OCI-LY7 (cell line): ENCODE data around the gene ZDHHC5. TPM values are rescaled to one million over a fixed set of nuclear protein-coding genes. Genes with fewer than 3 reads are reported as not detected.

Source experiments
- BruUV-seq: library from RNA; stranded (reverse); fragments of 400-500 nt; replicated peaks from 2 replicates; lab custom pipeline; 2021; lab: Mats Ljungman, UMichigan
- CTCF ChIA-PET: fragments of 300-600 bp; sonication (Branson Sonifier 250); formaldehyde crosslinking; loops from one replicate; lab custom pipeline; 2022; ENCODE audit warnings: antibody characterized with exemption; ENCODE audit not compliant: unreplicated experiment; lab: Charles Lee
- POLR2A ChIA-PET: fragments of 300-600 bp; sonication (Branson Sonifier 250); formaldehyde crosslinking; loops from one replicate; lab custom pipeline; 2022; ENCODE audit warnings: antibody characterized with exemption; lab: Charles Lee
- DNase-seq: peaks from one replicate; pipeline ENCODE4 v3.0.0-alpha.2; 2015; ENCODE audit warnings: low spot score
- H2AFZ ChIP-seq: fragments of 200-600 bp; sonication (generic), shearing (Covaris generic); 2 replicates; pipeline ENCODE4 v1.6.1; 2014; ENCODE audit warnings: mild to moderate bottlenecking, antibody characterized with exemption, low read length, moderate library complexity
- H3K27ac ChIP-seq: fragments of 200-600 bp; sonication (generic); 2 replicates; pipeline ENCODE4 v1.5.1; 2014; ENCODE audit warnings: mixed run types, low read depth, mild to moderate bottlenecking, moderate library complexity, low read length, inconsistent platforms; ENCODE audit not compliant: poor library complexity, severe bottlenecking
- H3K36me3 ChIP-seq: fragments of 200-600 bp; sonication (generic); 2 replicates; pipeline ENCODE4 v1.6.1; 2014; ENCODE audit warnings: mild to moderate bottlenecking, antibody characterized with exemption, low read length, moderate library complexity, mixed read lengths; ENCODE audit not compliant: insufficient read depth
- H3K4me1 ChIP-seq: fragments of 200-600 bp; sonication (generic); 2 replicates; pipeline ENCODE4 v1.5.1; 2014; ENCODE audit warnings: mild to moderate bottlenecking, low read length; ENCODE audit not compliant: insufficient read depth, poor library complexity, severe bottlenecking
- H3K4me2 ChIP-seq: fragments of 200-600 bp; sonication (generic); 2 replicates; pipeline ENCODE4 v1.6.1; 2014; ENCODE audit warnings: mild to moderate bottlenecking, low read length
- H3K4me3 ChIP-seq: fragments of 200-600 bp; sonication (generic); 2 replicates; pipeline ENCODE4 v1.5.1; 2014; ENCODE audit warnings: mild to moderate bottlenecking, low read depth, low read length; ENCODE audit not compliant: poor library complexity, severe bottlenecking
- H3K79me2 ChIP-seq: fragments of 200-600 bp; sonication (generic); 2 replicates; pipeline ENCODE4 v1.6.1; 2016; ENCODE audit warnings: low read depth, mild to moderate bottlenecking, low read length, moderate library complexity, mixed read lengths; ENCODE audit not compliant: insufficient read depth
- H3K9me2 ChIP-seq: fragments of 200-600 bp; sonication (generic); 2 replicates; pipeline ENCODE4 v1.6.1; 2016; ENCODE audit warnings: mild to moderate bottlenecking, low read length, mixed read lengths; ENCODE audit not compliant: insufficient read depth
- H3K9me3 ChIP-seq: fragments of 200-600 bp; sonication (generic); 2 replicates; pipeline ENCODE4 v1.6.1; 2014; ENCODE audit warnings: mild to moderate bottlenecking, mixed run types, low read length, mixed read lengths
- H4K20me1 ChIP-seq: fragments of 200-600 bp; sonication (generic); 2 replicates; pipeline ENCODE4 v1.6.1; 2014; ENCODE audit warnings: mild to moderate bottlenecking, antibody characterized with exemption, low read length, moderate library complexity, mixed read lengths; ENCODE audit not compliant: insufficient read depth
- EZH2phosphoT487 ChIP-seq: fragments of 200-600 bp; sonication (generic); IDR thresholded peaks from 2 replicates; pipeline ENCODE4 v1.6.1; 2018; ENCODE audit warnings: low read depth, borderline replicate concordance, mild to moderate bottlenecking, mixed run types, antibody characterized with exemption, low read length, moderate library complexity, mixed read lengths
- intact Hi-C: fragments of 100-400 bp; cut with micrococcal nuclease; formaldehyde crosslinking; loops from one replicate; pipeline ENCODE4 v1.10.0; 2022; ENCODE audit not compliant: unreplicated experiment
- total RNA-seq, 2 experiments: library from RNA; depleted of rRNA in 1 of 2; stranded (reverse); fragments of >200 nt in 1 of 2; shearing (Covaris generic) in 1 of 2; gene quantifications; 2 replicates each; pipeline ENCODE4 v1.2.3, GENCODE V29; 2014 to 2022
- TF ChIP-seq, protein P1 (sequence below): fragments of 200-600 bp; sonication (generic); conservative IDR thresholded peaks from 2 replicates; pipeline ENCODE4 v1.5.1; 2014; ENCODE audit warnings: mild to moderate bottlenecking, antibody characterized with exemption, low read length, moderate library complexity, mixed read lengths

ZDHHC5 gene
- total RNA-seq, 2 experiments from 2014 or later, result 27.5 to 57.4 TPM

DNA sequence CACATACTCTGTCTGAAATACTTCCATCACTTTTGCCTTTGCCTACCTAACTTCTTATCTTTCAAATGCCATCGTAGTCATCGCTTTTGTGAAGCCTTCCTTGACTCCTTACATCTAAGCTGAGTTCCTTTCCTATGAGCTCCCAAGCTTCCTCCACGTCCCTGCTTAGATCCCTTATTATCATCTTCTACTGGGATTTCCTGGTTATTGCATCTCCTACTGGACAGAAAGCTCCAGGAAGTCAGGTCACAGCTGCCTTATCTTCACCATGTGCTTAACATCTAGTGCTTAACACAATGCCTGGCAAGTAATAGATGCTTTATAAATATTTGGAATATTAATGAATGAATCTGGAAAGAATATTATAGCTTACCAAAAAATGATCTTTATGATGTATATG is 24.1 kb upstream of the ZDHHC5 start:
- Histone ChIP-seq H3K9me2 (no peaks in the 10 kb centered on the region), H3K4me2 (no peak overlapping the region), H3K79me2 (no peaks in the 10 kb centered on the region), H2AFZ (no peak overlapping the region), H3K4me1 (peaks cover 41% of the 10 kb centered on the region), H3K9me3 (no peaks in the 10 kb centered on the region), H3K4me3 (no peak overlapping the region), H4K20me1 (no peaks in the 10 kb centered on the region), H3K27ac (no peak overlapping the region), H3K36me3 (no peaks in the 10 kb centered on the region)
- ChIA-PET CTCF (interaction anchor here (0.7 to 2.0 kb wide), 5 partner anchors 76 to 187 kb away, joined by 3 to 10 read pairs (median 4); partner anchors contain the start of genes RTN4RL2 and UBE2L6), POLR2A (interaction anchor here (0.6 to 1.4 kb wide), 4 partner anchors 9 to 319 kb away, joined by 3 to 4 read pairs (median 4); partner anchors contain the start of gene TNKS1BP1)
- intact Hi-C loops, result loop anchor here (1.0 to 5.0 kb wide), 2 partner anchors 151 to 158 kb away; no protein-coding TSS in a partner anchor
- BruUV-seq, result no TSS peak
- DNase-seq, result no peak
- TF ChIP-seq, protein P1, sequence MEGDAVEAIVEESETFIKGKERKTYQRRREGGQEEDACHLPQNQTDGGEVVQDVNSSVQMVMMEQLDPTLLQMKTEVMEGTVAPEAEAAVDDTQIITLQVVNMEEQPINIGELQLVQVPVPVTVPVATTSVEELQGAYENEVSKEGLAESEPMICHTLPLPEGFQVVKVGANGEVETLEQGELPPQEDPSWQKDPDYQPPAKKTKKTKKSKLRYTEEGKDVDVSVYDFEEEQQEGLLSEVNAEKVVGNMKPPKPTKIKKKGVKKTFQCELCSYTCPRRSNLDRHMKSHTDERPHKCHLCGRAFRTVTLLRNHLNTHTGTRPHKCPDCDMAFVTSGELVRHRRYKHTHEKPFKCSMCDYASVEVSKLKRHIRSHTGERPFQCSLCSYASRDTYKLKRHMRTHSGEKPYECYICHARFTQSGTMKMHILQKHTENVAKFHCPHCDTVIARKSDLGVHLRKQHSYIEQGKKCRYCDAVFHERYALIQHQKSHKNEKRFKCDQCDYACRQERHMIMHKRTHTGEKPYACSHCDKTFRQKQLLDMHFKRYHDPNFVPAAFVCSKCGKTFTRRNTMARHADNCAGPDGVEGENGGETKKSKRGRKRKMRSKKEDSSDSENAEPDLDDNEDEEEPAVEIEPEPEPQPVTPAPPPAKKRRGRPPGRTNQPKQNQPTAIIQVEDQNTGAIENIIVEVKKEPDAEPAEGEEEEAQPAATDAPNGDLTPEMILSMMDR, result no peak
- TF ChIP-seq EZH2phosphoT487, result no peak

DNA sequence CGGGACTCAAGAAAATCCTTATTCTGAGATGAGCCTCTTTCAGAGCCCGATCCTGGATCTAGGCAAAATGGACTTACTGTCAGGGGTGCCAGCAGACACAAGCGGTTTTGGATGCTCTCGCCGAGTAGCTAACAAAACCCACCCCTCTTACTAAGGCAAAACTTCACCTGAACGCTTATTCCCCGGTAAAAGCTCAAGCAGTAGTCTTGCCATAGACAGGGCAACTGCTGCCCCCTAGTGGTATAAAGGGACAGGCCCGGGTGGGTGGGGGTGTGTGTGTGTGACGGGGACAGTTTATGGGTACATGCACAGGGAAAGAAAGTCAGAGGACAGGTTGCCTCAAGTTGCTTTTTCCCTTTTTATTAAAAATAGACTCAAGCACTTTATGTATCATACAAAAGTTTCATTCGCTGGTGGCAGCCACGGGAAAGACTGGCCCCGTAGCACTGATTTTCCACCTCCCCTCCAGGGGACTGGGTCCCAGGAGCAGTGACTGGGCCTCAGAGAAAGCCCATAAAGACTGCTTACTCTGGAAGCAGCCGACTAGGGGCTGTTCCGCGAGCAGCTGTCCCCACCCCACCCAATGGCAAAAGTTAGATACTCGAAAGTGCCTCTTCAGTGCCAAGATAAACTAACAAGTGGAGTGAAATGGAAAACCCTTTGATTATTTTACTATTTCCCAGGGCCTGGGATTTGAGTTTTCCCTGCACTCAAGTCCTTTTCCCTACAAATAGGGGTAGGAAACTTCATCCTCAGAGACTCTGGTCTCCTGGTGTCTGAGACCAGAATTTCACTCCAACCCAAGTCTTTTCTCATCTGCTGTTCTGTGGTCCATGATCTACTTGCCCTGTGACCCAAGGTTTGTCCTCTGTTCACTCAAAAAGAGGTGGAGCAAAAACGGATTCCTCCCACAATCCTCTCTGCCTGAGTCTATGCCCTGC is 22.9 kb upstream of the ZDHHC5 start:
- BruUV-seq, result no TSS peak
- Histone ChIP-seq H3K4me1 (peaks cover 38% of the 10 kb centered on the region), H3K9me3 (no peaks in the 10 kb centered on the region), H4K20me1 (no peaks in the 10 kb centered on the region), H3K9me2 (no peaks in the 10 kb centered on the region), H3K27ac (no peak overlapping the region), H3K4me3 (no peak overlapping the region), H3K4me2 (peak overlapping the region; percentile 37; the same call in 1 of the 2 replicates), H3K36me3 (no peaks in the 10 kb centered on the region), H2AFZ (0 out of 2 replicates have a peak overlapping the region, but pooled peaks have one; percentile 55), H3K79me2 (no peaks in the 10 kb centered on the region)
- TF ChIP-seq, protein P1, result peak; percentile 97
- no peak for TF ChIP-seq EZH2phosphoT487
- intact Hi-C loops, result loop anchor here (1.0 to 5.0 kb wide), 4 partner anchors 152 to 867 kb away; partner anchors contain the start of genes P2RX3 and SSRP1
- CTCF ChIA-PET, result interaction anchor here (0.5 to 2.0 kb wide), 7 partner anchors 23 to 188 kb away, joined by 3 to 10 read pairs (median 4); partner anchors contain the start of gene RTN4RL2
- POLR2A ChIA-PET, result interaction anchor here (0.5 to 1.4 kb wide), 5 partner anchors 9 to 320 kb away, joined by 3 to 4 read pairs (median 3); partner anchors contain the start of gene TNKS1BP1
- peak; percentile 86 for DNase-seq
